Right lobe of liver (tissue), 4 donors: ENCODE measurements around the gene NAPA.

Experiments used
- POLR2A ChIP-seq: fragments of 450-650 bp; IDR thresholded peaks from one replicate; pipeline ENCODE4 v1.6.1; 2017; ENCODE audit warnings: antibody characterized with exemption, mild to moderate bottlenecking
- TF ChIP-seq, protein P1 (sequence below), 4 donors: fragments of 200-600 bp in 3 of 4; fragments of 450-650 bp in 1 of 4; IDR thresholded peaks; one replicate each; pipeline versions ENCODE4 v1.5.1 to v1.8.0; 2016 to 2022; ENCODE audit warnings: antibody characterized with exemption in 4 of 4, mild to moderate bottlenecking in 2 of 4
- donor health status: DM: no; HTN: no; CAD: no.
- donor health status: DM: no; HTN: no; CAD: no.
- donor health status: DM: no; HTN: yes; CAD: no.

GRCh38 chr19:47487551-47488515 is 27.0 kb downstream of the NAPA start:
- TF ChIP-seq, protein P1, sequence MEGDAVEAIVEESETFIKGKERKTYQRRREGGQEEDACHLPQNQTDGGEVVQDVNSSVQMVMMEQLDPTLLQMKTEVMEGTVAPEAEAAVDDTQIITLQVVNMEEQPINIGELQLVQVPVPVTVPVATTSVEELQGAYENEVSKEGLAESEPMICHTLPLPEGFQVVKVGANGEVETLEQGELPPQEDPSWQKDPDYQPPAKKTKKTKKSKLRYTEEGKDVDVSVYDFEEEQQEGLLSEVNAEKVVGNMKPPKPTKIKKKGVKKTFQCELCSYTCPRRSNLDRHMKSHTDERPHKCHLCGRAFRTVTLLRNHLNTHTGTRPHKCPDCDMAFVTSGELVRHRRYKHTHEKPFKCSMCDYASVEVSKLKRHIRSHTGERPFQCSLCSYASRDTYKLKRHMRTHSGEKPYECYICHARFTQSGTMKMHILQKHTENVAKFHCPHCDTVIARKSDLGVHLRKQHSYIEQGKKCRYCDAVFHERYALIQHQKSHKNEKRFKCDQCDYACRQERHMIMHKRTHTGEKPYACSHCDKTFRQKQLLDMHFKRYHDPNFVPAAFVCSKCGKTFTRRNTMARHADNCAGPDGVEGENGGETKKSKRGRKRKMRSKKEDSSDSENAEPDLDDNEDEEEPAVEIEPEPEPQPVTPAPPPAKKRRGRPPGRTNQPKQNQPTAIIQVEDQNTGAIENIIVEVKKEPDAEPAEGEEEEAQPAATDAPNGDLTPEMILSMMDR (IDR thresholded peaks at IDR 0.05): no peak
- TF ChIP-seq POLR2A: no peak
